A673 (cell line): ENCODE measurements around the gene NAT9.

Source experiments
- EZH2 ChIP-seq: fragments of 200-600 bp; sonication (generic); IDR thresholded peaks from 2 replicates; pipeline ENCODE4 v1.6.1; 2017; ENCODE audit warnings: borderline replicate concordance, low read depth, mild to moderate bottlenecking, mixed read lengths, antibody characterized with exemption, low read length; ENCODE audit not compliant: poor library complexity, severe bottlenecking
- TF ChIP-seq, protein P1 (sequence below): fragments of 300-800, 200-600 bp; sonication (generic); conservative IDR thresholded peaks from 2 replicates; pipeline ENCODE4 v1.5.1; 2017; ENCODE audit warnings: low read depth, mild to moderate bottlenecking, antibody characterized with exemption, low read length, moderate library complexity, mixed read lengths

- TF ChIP-seq, protein P1, sequence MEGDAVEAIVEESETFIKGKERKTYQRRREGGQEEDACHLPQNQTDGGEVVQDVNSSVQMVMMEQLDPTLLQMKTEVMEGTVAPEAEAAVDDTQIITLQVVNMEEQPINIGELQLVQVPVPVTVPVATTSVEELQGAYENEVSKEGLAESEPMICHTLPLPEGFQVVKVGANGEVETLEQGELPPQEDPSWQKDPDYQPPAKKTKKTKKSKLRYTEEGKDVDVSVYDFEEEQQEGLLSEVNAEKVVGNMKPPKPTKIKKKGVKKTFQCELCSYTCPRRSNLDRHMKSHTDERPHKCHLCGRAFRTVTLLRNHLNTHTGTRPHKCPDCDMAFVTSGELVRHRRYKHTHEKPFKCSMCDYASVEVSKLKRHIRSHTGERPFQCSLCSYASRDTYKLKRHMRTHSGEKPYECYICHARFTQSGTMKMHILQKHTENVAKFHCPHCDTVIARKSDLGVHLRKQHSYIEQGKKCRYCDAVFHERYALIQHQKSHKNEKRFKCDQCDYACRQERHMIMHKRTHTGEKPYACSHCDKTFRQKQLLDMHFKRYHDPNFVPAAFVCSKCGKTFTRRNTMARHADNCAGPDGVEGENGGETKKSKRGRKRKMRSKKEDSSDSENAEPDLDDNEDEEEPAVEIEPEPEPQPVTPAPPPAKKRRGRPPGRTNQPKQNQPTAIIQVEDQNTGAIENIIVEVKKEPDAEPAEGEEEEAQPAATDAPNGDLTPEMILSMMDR, result no peak
- no peak for TF ChIP-seq EZH2
These were observed 29.8 kb downstream of the NAT9 start for GRCh38 chr17:74746376-74746775.
